HG02623 (cell line): ENCODE measurements around the gene DMRT2.

ENCODE experiments used
- ATAC-seq: cut with Tn5 transposase; IDR thresholded peaks from one replicate; pipeline ENCODE4 v1.9.1; 2021; ENCODE audit warnings: moderate library complexity; ENCODE audit not compliant: unreplicated experiment

DMRT2 gene

GRCh38 chr9:1046639-1047572 lies 3.3 kb upstream of the DMRT2 start:
- ATAC-seq = no peak

- no peak for ATAC-seq
Observed at GRCh38 chr9:1047591-1048230, 2.4 kb upstream of the DMRT2 start.

GRCh38 chr9:1048231-1048619 lies 1.9 kb upstream of the DMRT2 start:
- no peak for ATAC-seq

GRCh38 chr9:1048811-1049210 lies 1.3 kb upstream of the DMRT2 start:
- no peak for ATAC-seq

GRCh38 chr9:1049641-1050040 lies 516 bp upstream of the DMRT2 start:
- no peak for ATAC-seq

GRCh38 chr9:1051210-1051583 lies 1.0 kb downstream of the DMRT2 start:
- no peak for ATAC-seq

GRCh38 chr9:1051584-1052275 lies 1.6 kb downstream of the DMRT2 start:
- no peak for ATAC-seq

GRCh38 chr9:1052365-1053281 lies 2.5 kb downstream of the DMRT2 start:
- no peak for ATAC-seq

- no peak for ATAC-seq
Observed at GRCh38 chr9:1053282-1053621, 3.1 kb downstream of the DMRT2 start.

GRCh38 chr9:1053986-1054425 lies 3.8 kb downstream of the DMRT2 start:
- ATAC-seq = no peak

GRCh38 chr9:1055166-1055565 lies 5.0 kb downstream of the DMRT2 start:
- ATAC-seq = no peak

- no peak for ATAC-seq
Observed at GRCh38 chr9:1057910-1058309, 7.8 kb downstream of the DMRT2 start.

GRCh38 chr9:1058826-1059487 lies 8.8 kb downstream of the DMRT2 start:
- ATAC-seq = no peak

GRCh38 chr9:1065130-1065529 lies 15.0 kb downstream of the DMRT2 start:
- no peak for ATAC-seq

GRCh38 chr9:1070692-1071091 lies 20.5 kb downstream of the DMRT2 start:
- no peak for ATAC-seq

GRCh38 chr9:1071730-1072129 lies 21.6 kb downstream of the DMRT2 start:
- no peak for ATAC-seq

- no peak for ATAC-seq
Observed at GRCh38 chr9:1073497-1073896, 23.3 kb downstream of the DMRT2 start.

GRCh38 chr9:1077616-1078015 lies 27.5 kb downstream of the DMRT2 start:
- no peak for ATAC-seq

GRCh38 chr9:1083325-1083913 lies 33.3 kb downstream of the DMRT2 start:
- ATAC-seq = no peak

GRCh38 chr9:1085086-1085485 lies 34.9 kb downstream of the DMRT2 start:
- no peak for ATAC-seq
